HL-60 (cell line): ENCODE results near the gene OXLD1.

ENCODE experiments used
- DNase-seq, 2 experiments: peaks; one replicate each; pipeline ENCODE4 v3.0.0-alpha.2; 2010 to 2020; ENCODE audit warnings: low read depth in 1 of 2, low spot score in 1 of 2
- H3K27ac ChIP-seq: fragments of 250-450 bp; sonication (Bioruptor Pico); replicated peaks from 2 replicates; pipeline ENCODE4 v1.5.1; 2020; ENCODE audit warnings: mild to moderate bottlenecking, moderate library complexity
- H3K27me3 ChIP-seq: fragments of 250-450 bp; sonication (Bioruptor Pico); 2 replicates; pipeline ENCODE4 v1.5.1; 2021; ENCODE audit warnings: mild to moderate bottlenecking, moderate library complexity; ENCODE audit not compliant: insufficient read depth, poor library complexity, severe bottlenecking
- H3K4me3 ChIP-seq: replicated peaks from 2 replicates; pipeline ENCODE4 v1.5.1; 2011; ENCODE audit warnings: mild to moderate bottlenecking, control low read depth, low read length; ENCODE audit not compliant: insufficient read depth
- CTCF ChIP-seq: IDR thresholded peaks from one replicate; pipeline ENCODE4 v1.5.1; 2011; ENCODE audit warnings: low read length, control low read depth, inconsistent platforms; ENCODE audit not compliant: insufficient read depth
- GABPA ChIP-seq: IDR thresholded peaks from 2 replicates; pipeline ENCODE4 v1.6.1; 2012; ENCODE audit warnings: low read depth
- POLR2AphosphoS5 ChIP-seq: IDR thresholded peaks from 2 replicates; pipeline ENCODE4 v1.6.1; 2012; ENCODE audit warnings: low read depth
- REST ChIP-seq: IDR thresholded peaks from 2 replicates; pipeline ENCODE4 v1.6.1; 2012; ENCODE audit warnings: low read depth; ENCODE audit not compliant: insufficient replicate concordance
- SPI1 ChIP-seq: IDR thresholded peaks from 2 replicates; pipeline ENCODE4 v1.6.1; 2012; ENCODE audit warnings: low read depth, mild to moderate bottlenecking, borderline replicate concordance

The OXLD1 gene

DNA sequence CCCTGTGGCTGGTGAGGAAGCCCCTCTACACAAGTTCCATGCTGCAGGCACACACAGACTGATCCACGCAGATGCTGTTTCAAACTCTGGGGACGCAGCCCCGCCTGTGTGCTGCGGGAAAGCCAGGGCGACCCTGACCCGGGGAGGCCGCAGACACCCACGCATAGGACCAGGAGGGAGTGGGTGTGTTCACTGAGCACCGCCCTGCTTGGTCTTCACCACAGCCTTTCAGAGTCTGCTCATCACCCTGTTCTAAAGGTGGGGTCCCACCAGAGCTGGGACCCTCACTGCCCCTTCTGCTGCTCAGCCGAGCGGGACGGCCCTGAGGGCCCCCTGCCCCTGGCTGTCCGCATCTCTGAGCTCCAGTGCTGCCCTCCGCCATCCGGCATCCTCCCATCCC, 21.9 kb downstream of the OXLD1 start:
- TF ChIP-seq CTCF, result no peak
- Histone ChIP-seq H3K4me3 (no peak overlapping the region), H3K27ac (no peak overlapping the region), H3K27me3 (no peaks in the 10 kb centered on the region)
- DNase-seq, result no peak

GRCh38 chr17:81641825-81642489, 24.4 kb downstream of the OXLD1 start:
- H3K27ac ChIP-seq, result no peak overlapping the region
- no peak for DNase-seq
- no peaks in the 10 kb centered on the region for H3K27me3 ChIP-seq
- H3K4me3 ChIP-seq, result no peak overlapping the region
- TF ChIP-seq POLR2AphosphoS5, result no peak
- no peak for TF ChIP-seq REST
- TF ChIP-seq CTCF, result no peak
- TF ChIP-seq SPI1, result no peak
- TF ChIP-seq GABPA, result no peak

DNA sequence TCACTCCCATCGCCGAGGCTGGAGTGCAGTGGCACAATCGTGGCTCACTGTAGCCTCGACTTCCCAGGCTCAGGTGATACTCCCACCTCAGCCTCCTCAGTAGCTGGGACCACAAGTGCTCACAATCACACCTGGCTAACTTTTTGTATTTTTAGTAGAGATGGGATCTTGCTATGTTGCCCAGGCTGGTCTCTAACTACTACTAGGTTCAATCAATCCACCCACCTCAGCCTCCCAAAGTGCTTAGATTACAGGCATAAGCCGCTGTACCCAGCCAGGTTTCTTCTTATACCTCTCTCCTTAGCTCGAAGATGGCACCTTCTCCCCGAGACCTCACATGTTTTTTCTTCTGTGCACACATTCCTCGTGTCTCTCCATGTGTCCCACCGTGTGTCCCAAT, 26.4 kb downstream of the OXLD1 start:
- TF ChIP-seq REST (no peak), GABPA (no peak), SPI1 (no peak), POLR2AphosphoS5 (no peak), CTCF (no peak)
- DNase-seq, result no peak
- Histone ChIP-seq H3K27ac (no peak overlapping the region), H3K4me3 (no peak overlapping the region), H3K27me3 (no peaks in the 10 kb centered on the region)

DNA sequence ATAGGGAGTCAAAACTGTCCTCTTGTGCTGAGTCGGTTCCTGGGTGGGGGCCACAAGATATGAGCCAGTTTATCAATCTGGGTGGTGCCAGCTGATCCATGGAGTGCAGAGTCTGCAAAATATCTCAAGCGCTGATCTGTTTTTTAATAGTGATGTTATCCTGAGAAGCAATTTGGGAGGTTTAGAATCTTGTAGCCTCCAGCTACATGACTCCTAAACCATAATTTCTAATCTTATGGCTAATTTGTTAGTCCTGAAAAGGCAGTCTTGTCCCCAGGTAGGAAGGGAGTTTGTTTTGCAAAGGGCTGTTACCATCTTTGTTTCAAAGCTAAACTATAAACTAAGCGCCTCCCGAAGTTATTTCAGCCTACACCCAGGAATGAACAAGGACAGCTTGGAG, 27.7 kb downstream of the OXLD1 start:
- no peak overlapping the region for H3K4me3 ChIP-seq
- H3K27ac ChIP-seq, result no peak overlapping the region
- no peak for TF ChIP-seq SPI1
- TF ChIP-seq CTCF, result no peak
- TF ChIP-seq POLR2AphosphoS5, result no peak
- no peak for TF ChIP-seq REST
- TF ChIP-seq GABPA, result no peak
- no peaks in the 10 kb centered on the region for H3K27me3 ChIP-seq
- DNase-seq, result no peak
